ENCODE results near the gene MYLK4.

DNA sequence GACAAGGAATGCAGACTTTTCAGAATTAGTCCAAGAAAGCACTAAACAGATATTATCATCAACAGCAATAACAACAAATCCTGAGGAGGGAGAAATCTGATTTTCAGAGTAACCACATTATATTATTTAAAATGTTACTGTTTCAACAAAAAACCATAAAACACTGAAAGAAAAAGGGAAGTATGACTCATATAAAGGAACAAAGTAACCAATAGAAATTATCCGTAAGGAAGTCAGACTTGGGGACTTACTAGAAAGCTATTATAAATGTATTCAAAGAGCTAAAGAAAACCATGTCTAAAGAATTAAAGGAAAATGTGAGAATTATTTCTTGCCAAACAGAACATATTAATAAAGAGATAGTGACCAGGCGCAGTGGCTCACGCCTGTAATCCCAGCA is 98.1 kb downstream of the MYLK4 start:
- TF ChIP-seq, protein P1, sequence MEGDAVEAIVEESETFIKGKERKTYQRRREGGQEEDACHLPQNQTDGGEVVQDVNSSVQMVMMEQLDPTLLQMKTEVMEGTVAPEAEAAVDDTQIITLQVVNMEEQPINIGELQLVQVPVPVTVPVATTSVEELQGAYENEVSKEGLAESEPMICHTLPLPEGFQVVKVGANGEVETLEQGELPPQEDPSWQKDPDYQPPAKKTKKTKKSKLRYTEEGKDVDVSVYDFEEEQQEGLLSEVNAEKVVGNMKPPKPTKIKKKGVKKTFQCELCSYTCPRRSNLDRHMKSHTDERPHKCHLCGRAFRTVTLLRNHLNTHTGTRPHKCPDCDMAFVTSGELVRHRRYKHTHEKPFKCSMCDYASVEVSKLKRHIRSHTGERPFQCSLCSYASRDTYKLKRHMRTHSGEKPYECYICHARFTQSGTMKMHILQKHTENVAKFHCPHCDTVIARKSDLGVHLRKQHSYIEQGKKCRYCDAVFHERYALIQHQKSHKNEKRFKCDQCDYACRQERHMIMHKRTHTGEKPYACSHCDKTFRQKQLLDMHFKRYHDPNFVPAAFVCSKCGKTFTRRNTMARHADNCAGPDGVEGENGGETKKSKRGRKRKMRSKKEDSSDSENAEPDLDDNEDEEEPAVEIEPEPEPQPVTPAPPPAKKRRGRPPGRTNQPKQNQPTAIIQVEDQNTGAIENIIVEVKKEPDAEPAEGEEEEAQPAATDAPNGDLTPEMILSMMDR (IDR thresholded peaks at IDR 0.05) = no peak
- TF ChIP-seq EP300 (IDR thresholded peaks at IDR 0.05) = no peak
